ENCODE results near the gene STRIP1.

Gene STRIP1

DNA sequence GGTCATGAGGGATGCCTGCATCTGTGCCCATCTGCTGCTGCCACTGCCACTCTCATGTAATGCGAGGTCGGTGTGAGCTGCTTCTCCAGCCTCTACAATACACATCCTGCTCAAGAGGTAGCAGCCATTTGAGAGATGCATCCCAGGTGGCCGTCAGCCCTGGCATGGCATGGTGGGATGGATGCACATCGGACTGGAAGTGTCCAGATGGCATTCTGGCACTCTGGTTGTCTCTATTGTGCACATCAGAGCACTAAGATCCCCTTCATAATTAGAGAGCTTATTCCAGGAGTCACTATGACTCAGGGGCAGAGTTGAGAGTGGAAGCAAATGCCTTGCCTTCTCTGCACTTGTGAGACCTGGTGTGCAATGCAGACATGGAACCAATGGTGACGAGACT is 3.8 kb downstream of the STRIP1 start:
- H3K9ac ChIP-seq (ENCODE audit: insufficient read length), result no peak overlapping the region
- H3K27ac ChIP-seq, result no peak overlapping the region
- H3K9me3 ChIP-seq (ENCODE audit: low read depth, low read length), result no peaks in the 10 kb centered on the region
- DNase-seq (ENCODE audit: low read depth, low spot score), result no peak
- TF ChIP-seq EZH2 (IDR thresholded peaks at IDR 0.05) (no peak), FOXP2 (optimal IDR thresholded peaks at IDR 0.05; ENCODE audit: control extremely low read depth, extremely low read length, insufficient read depth) (no peak), POLR2AphosphoS5 (IDR thresholded peaks at IDR 0.05; ENCODE audit: borderline replicate concordance, low read depth, low read length) (no peak)
- no peak overlapping the region for H3K4me3 ChIP-seq
- H3K36me3 ChIP-seq (ENCODE audit: insufficient read depth, low read length), result peaks cover 65% of the 10 kb centered on the region

DNA sequence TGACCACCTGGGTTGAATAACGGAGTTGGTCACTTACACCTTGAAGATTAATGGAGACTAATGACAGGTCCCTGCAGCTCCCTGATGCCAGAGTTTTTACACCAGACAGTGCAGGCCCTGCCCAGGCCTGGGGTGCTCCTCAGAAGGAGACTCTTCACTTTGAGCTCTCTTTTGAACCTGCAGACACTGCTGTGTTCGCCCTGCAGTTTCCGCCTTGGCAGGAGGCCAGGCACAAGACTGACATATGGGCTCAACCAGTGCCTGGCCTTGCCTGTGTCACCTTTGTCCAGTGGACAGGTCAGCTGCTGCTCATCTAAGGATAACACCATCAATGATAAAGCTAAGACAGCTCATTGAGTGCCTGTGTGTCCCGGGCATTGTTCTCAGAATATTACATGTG is 5.2 kb downstream of the STRIP1 start:
- Histone ChIP-seq H3K9ac (ENCODE audit: insufficient read length) (no peak overlapping the region), H3K9me3 (ENCODE audit: low read depth, low read length) (no peaks in the 10 kb centered on the region), H3K36me3 (ENCODE audit: insufficient read depth, low read length) (peaks cover 78% of the 10 kb centered on the region), H3K4me3 (no peak overlapping the region), H3K27ac (no peak overlapping the region)
- no peak for TF ChIP-seq POLR2AphosphoS5 (IDR thresholded peaks at IDR 0.05; ENCODE audit: borderline replicate concordance, low read depth, low read length)
- TF ChIP-seq EZH2 (IDR thresholded peaks at IDR 0.05), result no peak
- TF ChIP-seq FOXP2 (optimal IDR thresholded peaks at IDR 0.05; ENCODE audit: control extremely low read depth, extremely low read length, insufficient read depth), result no peak
- no peak for DNase-seq (ENCODE audit: low read depth, low spot score)

DNA sequence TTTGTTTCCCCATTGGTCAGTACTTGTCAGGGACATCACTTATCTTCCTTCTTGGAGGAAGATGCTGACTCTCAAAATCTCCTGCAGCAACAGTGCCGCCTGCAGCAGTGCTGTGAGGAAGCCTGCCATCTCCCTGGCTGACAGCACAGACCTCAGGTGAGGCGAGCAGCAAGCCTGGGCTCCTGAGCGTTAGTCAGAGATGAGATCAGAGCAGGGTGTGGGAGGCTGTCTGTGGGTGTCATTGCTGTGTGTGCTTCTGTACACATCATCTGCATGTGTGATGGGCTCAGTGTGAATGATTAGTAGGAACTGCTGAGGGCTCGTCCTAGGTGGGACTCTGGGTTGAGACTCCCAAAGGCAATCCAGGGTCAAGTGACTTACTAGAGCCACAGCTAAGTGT is 6.1 kb downstream of the STRIP1 start:
- Histone ChIP-seq H3K9me3 (ENCODE audit: low read depth, low read length) (no peaks in the 10 kb centered on the region), H3K36me3 (ENCODE audit: insufficient read depth, low read length) (peaks cover 87% of the 10 kb centered on the region), H3K27ac (no peak overlapping the region), H3K4me3 (no peak overlapping the region), H3K9ac (ENCODE audit: insufficient read length) (no peak overlapping the region)
- DNase-seq (ENCODE audit: low read depth, low spot score), result no peak
- TF ChIP-seq EZH2 (IDR thresholded peaks at IDR 0.05), result no peak
- TF ChIP-seq POLR2AphosphoS5 (IDR thresholded peaks at IDR 0.05; ENCODE audit: borderline replicate concordance, low read depth, low read length), result no peak
- no peak for TF ChIP-seq FOXP2 (optimal IDR thresholded peaks at IDR 0.05; ENCODE audit: control extremely low read depth, extremely low read length, insufficient read depth)

DNA sequence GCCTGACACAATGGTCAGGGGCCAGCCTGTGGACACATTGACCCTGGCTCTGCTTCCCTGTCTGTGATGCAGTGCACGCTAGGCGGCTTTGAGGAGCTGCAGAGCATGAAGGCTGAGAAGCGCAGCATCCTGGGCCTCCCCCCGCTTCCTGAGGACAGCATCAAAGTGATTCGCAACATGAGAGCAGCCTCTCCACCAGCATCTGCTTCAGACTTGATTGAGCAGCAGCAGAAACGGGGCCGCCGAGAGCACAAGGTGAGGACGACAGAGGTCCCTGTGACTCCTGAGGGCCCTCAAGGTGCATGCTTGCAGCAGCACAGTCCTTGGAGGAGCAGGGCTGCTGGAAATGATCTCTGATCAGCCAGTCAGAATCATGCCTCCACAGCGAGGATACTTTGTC is 8.6 kb downstream of the STRIP1 start:
- Histone ChIP-seq H3K4me3 (no peak overlapping the region), H3K9ac (ENCODE audit: insufficient read length) (no peak overlapping the region), H3K27ac (no peak overlapping the region), H3K9me3 (ENCODE audit: low read depth, low read length) (no peaks in the 10 kb centered on the region), H3K36me3 (ENCODE audit: insufficient read depth, low read length) (peaks cover 96% of the 10 kb centered on the region)
- DNase-seq (ENCODE audit: low read depth, low spot score), result no peak
- TF ChIP-seq EZH2 (IDR thresholded peaks at IDR 0.05), result no peak
- TF ChIP-seq FOXP2 (optimal IDR thresholded peaks at IDR 0.05; ENCODE audit: control extremely low read depth, extremely low read length, insufficient read depth), result no peak
- TF ChIP-seq POLR2AphosphoS5 (IDR thresholded peaks at IDR 0.05; ENCODE audit: borderline replicate concordance, low read depth, low read length), result no peak

DNA sequence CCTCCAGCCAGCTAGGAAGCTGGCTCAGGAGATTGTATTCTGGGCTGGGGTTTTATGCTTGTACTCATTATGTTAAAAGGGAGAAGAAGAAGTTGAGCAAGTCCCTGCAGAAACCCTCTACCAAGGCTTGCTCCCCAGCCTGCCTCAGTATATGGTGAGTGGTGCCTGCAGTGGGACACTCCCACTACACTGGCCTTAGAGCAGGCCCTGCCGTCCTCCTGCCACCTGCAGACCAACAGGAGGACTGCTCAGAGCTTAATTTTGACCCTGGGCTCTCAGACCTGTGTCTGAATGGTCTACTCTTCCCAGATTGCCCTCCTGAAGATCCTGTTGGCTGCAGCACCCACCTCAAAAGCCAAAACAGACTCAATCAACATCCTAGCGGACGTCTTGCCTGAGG is 13.0 kb downstream of the STRIP1 start:
- H3K9me3 ChIP-seq (ENCODE audit: low read depth, low read length), result no peaks in the 10 kb centered on the region
- no peak overlapping the region for H3K9ac ChIP-seq (ENCODE audit: insufficient read length)
- DNase-seq (ENCODE audit: low read depth, low spot score), result no peak
- H3K4me3 ChIP-seq, result no peak overlapping the region
- H3K27ac ChIP-seq, result no peak overlapping the region
- TF ChIP-seq POLR2AphosphoS5 (IDR thresholded peaks at IDR 0.05; ENCODE audit: borderline replicate concordance, low read depth, low read length), result no peak
- TF ChIP-seq EZH2 (IDR thresholded peaks at IDR 0.05), result no peak
- TF ChIP-seq FOXP2 (optimal IDR thresholded peaks at IDR 0.05; ENCODE audit: control extremely low read depth, extremely low read length, insufficient read depth), result no peak
- peaks cover 96% of the 10 kb centered on the region for H3K36me3 ChIP-seq (ENCODE audit: insufficient read depth, low read length)

DNA sequence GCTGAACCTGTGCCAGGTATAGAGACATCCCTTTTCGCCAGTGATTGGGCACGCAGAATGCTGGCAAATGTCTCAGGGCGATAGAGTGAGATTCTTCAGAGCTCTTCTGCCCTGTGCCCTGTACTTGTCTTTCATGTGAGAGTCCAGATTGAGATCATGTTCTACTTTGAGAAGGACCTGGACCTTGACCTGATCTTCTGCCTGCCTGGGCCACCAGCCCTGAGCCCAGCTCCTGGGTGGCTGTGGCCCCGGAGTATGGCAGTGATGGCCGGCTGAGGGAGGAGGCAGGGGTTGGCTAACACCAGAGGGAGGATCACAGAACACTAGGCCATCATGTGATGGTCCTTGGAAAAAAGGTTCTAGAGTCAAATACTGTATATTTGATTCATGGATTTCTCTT is 13.8 kb downstream of the STRIP1 start:
- no peak for DNase-seq (ENCODE audit: low read depth, low spot score)
- Histone ChIP-seq H3K9me3 (ENCODE audit: low read depth, low read length) (no peaks in the 10 kb centered on the region), H3K36me3 (ENCODE audit: insufficient read depth, low read length) (peaks cover 96% of the 10 kb centered on the region), H3K9ac (ENCODE audit: insufficient read length) (no peak overlapping the region), H3K27ac (no peak overlapping the region), H3K4me3 (no peak overlapping the region)
- TF ChIP-seq POLR2AphosphoS5 (IDR thresholded peaks at IDR 0.05; ENCODE audit: borderline replicate concordance, low read depth, low read length), result no peak
- TF ChIP-seq EZH2 (IDR thresholded peaks at IDR 0.05), result no peak
- no peak for TF ChIP-seq FOXP2 (optimal IDR thresholded peaks at IDR 0.05; ENCODE audit: control extremely low read depth, extremely low read length, insufficient read depth)

DNA sequence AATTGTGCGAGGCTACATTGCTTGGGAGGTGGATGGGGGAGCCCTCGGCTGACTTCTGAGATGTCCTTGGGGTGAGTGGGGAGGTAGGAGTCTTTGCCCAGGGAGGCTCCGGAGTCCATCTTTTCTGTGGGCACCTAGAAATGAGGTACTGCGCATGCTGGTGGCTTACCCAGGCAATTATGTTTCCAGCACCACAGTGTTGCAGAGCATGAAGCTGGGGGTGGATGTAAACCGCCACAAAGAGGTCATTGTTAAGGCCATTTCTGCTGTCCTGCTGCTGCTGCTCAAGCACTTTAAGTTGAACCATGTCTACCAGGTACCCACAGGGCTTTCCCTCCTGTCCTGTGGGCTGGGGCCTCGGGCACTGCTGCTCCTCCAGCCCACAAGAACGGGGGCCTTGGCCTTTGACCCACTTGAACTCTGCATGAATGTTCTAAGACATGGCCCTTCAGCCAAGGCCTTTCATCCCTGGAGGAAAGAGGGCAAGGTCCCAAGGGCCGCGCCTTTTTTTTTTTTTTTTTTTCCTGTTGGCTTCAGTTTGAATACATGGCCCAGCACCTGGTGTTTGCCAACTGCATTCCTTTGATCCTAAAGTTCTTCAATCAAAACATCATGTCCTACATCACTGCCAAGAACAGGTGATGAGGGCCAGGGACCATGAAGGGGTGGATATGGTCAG is 14.6 kb downstream of the STRIP1 start:
- no peak overlapping the region for H3K4me3 ChIP-seq
- DNase-seq (ENCODE audit: low read depth, low spot score), result no peak
- no peaks in the 10 kb centered on the region for H3K9me3 ChIP-seq (ENCODE audit: low read depth, low read length)
- H3K27ac ChIP-seq, result no peak overlapping the region
- peaks cover 96% of the 10 kb centered on the region for H3K36me3 ChIP-seq (ENCODE audit: insufficient read depth, low read length)
- no peak overlapping the region for H3K9ac ChIP-seq (ENCODE audit: insufficient read length)
- no peak for TF ChIP-seq EZH2 (IDR thresholded peaks at IDR 0.05)
- TF ChIP-seq POLR2AphosphoS5 (IDR thresholded peaks at IDR 0.05; ENCODE audit: borderline replicate concordance, low read depth, low read length), result no peak
- no peak for TF ChIP-seq FOXP2 (optimal IDR thresholded peaks at IDR 0.05; ENCODE audit: control extremely low read depth, extremely low read length, insufficient read depth)

DNA sequence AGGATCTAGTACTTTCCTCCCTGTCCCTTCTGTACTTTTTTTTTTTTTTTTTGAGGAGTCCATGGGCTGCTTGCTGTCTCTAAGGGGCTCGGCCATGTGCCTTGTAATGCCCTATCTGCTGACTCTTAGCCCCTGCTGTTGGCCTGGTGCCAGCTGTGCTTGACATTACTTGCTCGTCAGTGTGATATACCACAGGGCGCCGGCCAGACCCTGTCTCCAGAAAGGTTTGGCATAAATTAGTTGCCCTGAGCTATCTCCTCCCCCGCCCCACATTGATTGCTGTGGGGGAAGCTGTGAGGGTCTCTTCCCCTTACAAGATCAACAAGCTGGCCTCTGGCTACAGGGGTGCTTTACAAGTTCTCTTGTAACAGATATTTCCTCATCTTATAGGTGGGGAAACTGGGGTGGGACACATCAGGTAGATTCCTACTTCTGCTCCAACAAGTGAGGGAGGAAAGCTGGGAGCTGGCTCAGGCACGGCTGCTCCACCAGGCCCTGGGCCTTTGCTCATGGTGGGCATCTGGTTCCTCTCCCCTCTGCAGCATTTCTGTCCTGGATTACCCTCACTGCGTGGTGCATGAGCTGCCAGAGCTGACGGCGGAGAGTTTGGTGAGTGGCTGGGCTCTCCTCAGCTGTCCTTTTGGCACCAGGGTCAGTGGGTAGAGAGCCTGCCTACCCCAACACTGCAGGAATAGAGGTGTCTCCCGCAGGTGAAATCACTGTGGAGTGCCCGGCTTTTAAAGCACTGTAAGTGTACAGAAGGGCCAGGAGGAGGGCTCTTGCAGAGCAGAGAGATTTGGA is 15.6 kb downstream of the STRIP1 start:
- DNase-seq (ENCODE audit: low read depth, low spot score), result no peak
- H3K9me3 ChIP-seq (ENCODE audit: low read depth, low read length), result no peaks in the 10 kb centered on the region
- peaks cover 96% of the 10 kb centered on the region for H3K36me3 ChIP-seq (ENCODE audit: insufficient read depth, low read length)
- no peak overlapping the region for H3K4me3 ChIP-seq
- TF ChIP-seq EZH2 (IDR thresholded peaks at IDR 0.05) (no peak), POLR2AphosphoS5 (IDR thresholded peaks at IDR 0.05; ENCODE audit: borderline replicate concordance, low read depth, low read length) (no peak), FOXP2 (optimal IDR thresholded peaks at IDR 0.05; ENCODE audit: control extremely low read depth, extremely low read length, insufficient read depth) (no peak)
- no peak overlapping the region for H3K27ac ChIP-seq
- H3K9ac ChIP-seq (ENCODE audit: insufficient read length), result no peak overlapping the region
